Measurements from ENCODE around the gene AGFG1.

GRCh38 chr2:227443889-227444568, 27.9 kb upstream of the AGFG1 start:
- TF ChIP-seq, protein P1, sequence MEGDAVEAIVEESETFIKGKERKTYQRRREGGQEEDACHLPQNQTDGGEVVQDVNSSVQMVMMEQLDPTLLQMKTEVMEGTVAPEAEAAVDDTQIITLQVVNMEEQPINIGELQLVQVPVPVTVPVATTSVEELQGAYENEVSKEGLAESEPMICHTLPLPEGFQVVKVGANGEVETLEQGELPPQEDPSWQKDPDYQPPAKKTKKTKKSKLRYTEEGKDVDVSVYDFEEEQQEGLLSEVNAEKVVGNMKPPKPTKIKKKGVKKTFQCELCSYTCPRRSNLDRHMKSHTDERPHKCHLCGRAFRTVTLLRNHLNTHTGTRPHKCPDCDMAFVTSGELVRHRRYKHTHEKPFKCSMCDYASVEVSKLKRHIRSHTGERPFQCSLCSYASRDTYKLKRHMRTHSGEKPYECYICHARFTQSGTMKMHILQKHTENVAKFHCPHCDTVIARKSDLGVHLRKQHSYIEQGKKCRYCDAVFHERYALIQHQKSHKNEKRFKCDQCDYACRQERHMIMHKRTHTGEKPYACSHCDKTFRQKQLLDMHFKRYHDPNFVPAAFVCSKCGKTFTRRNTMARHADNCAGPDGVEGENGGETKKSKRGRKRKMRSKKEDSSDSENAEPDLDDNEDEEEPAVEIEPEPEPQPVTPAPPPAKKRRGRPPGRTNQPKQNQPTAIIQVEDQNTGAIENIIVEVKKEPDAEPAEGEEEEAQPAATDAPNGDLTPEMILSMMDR (IDR thresholded peaks at IDR 0.05): no peak
- TF ChIP-seq POLR2A (IDR thresholded peaks at IDR 0.05): no peak
- no peak for TF ChIP-seq EP300 (IDR thresholded peaks at IDR 0.05)
